ENCODE results near the gene BRD8.
"Not testable (repeated sequence)": the region's sequence is repeated elsewhere in the genome, so short reads cannot be mapped to it uniquely, and the experiment has no call there.

The BRD8 gene

DNA sequence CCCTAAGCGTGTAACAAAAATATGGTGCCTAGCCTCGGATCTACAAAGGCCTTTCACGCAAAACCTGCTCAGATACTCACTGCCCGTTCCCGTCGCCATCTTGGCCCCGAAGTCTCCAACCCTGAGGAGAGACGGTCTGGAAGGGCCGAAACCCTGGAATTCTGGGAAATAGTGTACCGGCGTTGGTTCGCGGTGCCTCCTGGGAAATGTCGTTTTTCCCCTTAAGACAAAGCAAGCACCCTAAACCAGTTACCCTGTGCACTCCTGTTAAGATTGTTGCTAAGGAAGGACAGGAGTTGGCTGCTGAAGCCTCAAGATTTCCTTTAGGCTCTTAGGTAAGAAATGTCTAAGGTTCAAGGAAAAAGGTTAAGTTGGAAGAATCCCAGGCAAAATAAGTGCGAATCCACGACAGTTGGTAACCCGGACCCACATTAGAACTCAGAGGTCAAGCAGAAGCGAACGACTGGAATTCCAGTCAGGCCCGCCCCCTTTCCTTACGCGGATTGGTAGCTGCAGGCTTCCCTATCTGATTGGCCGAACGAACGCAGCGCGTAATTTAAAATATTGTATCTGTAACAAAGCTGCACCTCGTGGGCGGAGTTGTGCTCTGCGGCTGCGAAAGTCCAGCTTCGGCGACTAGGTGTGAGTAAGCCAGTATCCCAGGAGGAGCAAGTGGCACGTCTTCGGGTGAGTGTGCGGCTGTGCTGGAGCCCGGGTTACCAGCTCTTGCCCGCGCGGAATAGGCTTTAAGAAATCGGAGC is at the start of gene BRD8, which contains the start of gene KIF20A:
Gene BRD8, minus strand, starts transcription at position 115 of the 761 bp plus-strand sequence. Its CDS starts 16 bp downstream, at position 99.
Gene KIF20A, plus strand, starts transcription at position 597 of the 761 bp plus-strand sequence. CDS start 569 bp downstream, outside the sequence.
- DNase-seq (ENCODE audit: low read depth in 1 of 2, low spot score in 1 of 2) = peak; percentile 63 to 88

DNA sequence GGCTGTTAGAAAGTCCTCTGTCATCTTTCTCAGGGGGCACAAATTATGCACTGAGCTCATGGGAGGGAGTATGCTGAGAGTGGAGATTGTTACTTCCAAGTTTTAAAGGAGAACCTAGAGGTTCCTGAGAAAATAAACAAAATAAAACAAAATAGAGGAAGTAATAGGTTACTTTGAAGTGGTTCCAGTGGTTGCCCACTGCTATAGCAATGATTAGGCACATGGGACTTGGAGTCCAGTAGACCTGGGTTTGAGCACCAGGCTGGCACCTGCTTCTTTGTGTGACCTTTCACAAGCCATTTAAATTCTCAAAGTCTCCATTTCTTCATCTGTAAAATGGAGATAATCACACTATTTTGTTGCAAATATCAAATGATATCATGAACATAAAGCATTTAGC is 48.5 kb upstream of the BRD8 start:
- no peak for DNase-seq (ENCODE audit: low read depth in 1 of 2, low spot score in 1 of 2)

DNA sequence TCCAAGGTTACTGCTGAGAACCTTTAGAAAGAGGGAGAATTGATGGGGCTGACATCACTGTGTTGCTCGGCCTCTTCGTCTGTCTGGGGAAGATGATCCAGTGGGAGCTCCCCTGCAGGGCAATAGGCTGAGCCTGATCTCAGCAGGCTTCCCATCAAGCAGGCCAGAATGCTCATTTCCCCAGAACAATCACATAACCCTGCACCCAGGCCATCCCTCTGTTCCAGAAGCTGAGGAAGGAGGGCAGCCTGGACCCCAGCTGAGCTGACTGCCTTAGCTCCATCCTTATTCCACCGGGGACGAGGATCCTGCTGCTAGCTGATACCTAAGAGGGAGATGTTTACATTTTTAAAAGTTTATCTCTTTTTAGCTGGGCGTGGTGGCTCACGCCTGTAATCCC is 46.3 kb upstream of the BRD8 start:
- no peak for DNase-seq (ENCODE audit: low read depth in 1 of 2, low spot score in 1 of 2)

GRCh38 chr5:138223532-138223931 is 45.1 kb upstream of the BRD8 start:
- no peak for DNase-seq (ENCODE audit: low read depth in 1 of 2, low spot score in 1 of 2)

DNA sequence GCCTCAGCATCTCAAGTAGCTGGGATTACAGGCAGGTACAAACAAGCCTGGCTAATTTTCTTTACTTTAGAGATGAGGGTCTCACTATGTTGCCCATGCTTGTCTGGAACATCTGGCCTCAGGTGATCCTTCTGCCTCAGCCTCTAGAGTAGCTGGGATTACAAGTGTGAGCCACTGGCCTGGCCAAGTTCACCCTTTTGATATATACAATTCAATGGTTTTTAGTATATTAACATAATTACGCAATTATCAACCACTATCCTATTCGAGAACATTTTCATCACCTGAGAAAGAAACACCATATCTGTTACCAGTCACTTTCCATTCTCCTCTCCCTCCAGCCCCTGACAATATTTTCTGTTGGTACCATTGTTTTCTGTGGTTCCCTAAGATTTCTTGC is 38.4 kb upstream of the BRD8 start:
- no peak for DNase-seq (ENCODE audit: low read depth in 1 of 2, low spot score in 1 of 2)

DNA sequence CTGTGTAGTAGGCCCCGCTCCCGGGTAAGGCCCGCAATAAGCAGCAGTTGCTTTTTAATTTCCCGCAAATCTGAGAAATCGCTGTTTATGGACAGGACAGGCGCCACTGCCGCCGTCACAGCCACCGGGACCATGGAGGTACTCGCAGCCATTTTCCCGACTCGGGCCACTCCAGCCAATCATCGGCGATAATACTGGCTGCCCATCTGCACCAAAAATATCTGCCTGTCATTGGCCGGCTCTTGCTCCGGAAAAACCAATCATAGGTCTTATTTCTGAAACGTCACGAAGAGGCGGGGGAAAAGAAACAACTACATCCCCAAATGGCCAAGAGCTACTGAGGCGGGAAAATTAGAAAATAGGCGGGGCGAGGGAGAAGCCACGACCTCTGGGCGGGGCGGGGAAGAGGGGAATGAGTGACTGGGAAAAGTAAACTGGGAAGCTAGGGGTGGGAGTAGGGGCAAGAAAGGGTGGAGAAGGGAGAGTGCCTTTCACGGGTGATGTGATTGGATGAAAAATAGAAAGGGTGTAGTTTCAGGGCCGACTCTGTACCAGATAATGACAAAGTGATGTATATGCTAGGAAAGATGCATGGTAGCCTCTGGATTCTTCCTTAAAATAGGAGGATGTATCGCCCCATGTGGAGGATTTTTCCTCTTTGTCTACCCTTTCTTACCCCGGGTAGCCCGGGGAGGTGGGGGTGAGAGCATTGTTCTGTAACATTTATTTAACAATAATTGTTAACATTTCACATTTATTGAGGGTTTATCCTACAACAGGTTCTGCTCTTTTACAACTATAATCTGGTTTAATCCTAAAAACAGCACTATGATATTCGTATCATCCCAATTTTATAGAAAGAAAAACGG is 35.0 kb upstream of the BRD8 start, which contains the start of gene CDC23:
Gene CDC23, minus strand, starts transcription at position 163 of the 869 bp plus-strand sequence. Its CDS starts 11 bp downstream, at position 152.
- DNase-seq (ENCODE audit: low read depth in 1 of 2, low spot score in 1 of 2) = peak; percentile 71 to 93

DNA sequence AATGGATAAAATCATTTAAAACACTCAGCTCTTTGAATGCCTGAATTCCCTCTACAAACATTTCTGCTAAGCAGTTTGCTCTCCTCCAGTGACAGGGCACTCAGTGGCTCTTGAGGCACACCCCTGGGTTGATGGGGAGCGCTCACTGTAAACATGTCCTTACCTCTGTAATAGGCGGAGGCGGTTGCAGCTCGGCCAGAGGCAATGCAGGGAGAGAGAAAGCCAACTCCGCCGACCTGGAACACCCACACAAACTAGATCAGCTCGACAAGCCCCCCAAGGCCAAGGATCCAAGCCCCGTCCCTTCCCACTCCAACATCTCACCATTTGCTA is 34.4 kb upstream of the BRD8 start:
- DNase-seq (ENCODE audit: low read depth in 1 of 2, low spot score in 1 of 2) = no peak

DNA sequence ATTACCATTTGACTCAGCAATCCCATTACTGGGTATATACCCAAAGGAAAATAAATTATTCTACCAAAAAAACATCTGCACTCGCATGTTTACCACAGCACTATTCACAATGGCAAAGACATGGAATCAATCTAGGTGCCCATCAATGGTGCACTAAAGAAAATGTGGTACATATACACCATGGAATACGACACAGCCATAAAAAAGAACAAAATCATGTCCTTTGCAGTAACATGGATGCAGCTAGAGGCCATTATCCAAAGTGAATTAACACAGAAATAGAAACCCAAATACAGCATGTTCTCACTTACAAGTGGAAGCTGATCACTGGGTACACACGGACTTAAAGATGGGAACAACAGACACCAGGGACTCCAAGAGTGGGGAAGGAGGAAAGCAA is 32.6 kb upstream of the BRD8 start:
- DNase-seq (ENCODE audit: low read depth in 1 of 2, low spot score in 1 of 2) = no peak

DNA sequence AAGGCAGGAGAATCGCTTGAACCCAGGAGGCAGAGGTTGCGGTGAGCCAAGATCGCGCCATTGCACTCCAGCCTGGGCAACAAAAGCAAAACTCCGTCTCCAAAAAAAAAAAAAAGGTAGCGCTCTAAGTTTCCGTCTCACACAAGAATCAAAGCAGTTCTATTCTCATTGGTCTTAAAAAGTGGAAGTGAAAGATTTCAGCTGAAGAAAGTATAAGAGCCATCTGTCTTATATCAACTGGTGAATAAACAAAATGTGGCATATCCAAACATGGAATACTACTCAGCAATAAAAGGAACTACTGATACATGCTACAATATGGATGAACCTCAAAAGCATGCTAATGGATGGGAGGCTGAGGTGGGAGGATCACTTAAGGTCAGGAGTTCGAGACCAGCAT is 15.4 kb upstream of the BRD8 start:
- DNase-seq (ENCODE audit: low read depth in 1 of 2, low spot score in 1 of 2) = not testable (repeated sequence)

DNA sequence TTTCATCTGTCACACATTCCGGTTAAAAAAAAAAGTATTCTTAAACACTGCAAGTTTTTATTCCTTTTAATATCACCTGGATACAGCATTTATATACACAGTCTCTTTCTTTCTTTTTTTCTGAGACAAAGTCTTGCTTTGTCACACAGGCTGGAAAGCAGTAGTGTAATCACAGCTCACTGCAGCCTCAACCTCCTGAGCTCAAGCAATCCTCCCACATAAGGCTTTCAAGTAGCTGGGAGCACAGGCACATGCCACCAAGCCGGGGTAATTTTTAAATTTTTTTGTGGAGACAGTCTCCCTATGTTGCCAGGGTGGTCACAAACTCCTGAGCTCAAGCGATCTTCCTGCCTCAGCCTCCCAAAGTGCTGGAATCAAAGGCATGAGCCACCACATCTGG is 14.4 kb upstream of the BRD8 start:
- no peak for DNase-seq (ENCODE audit: low read depth in 1 of 2, low spot score in 1 of 2)

- DNase-seq (ENCODE audit: low read depth in 1 of 2, low spot score in 1 of 2) = no peak
Measured at GRCh38 chr5:138188626-138189025, 10.2 kb upstream of the BRD8 start.

GRCh38 chr5:138186002-138186447 is 7.6 kb upstream of the BRD8 start:
- no peak for DNase-seq (ENCODE audit: low read depth in 1 of 2, low spot score in 1 of 2)

GRCh38 chr5:138182808-138183207 is 4.4 kb upstream of the BRD8 start:
- DNase-seq (ENCODE audit: low read depth in 1 of 2, low spot score in 1 of 2) = no peak

DNA sequence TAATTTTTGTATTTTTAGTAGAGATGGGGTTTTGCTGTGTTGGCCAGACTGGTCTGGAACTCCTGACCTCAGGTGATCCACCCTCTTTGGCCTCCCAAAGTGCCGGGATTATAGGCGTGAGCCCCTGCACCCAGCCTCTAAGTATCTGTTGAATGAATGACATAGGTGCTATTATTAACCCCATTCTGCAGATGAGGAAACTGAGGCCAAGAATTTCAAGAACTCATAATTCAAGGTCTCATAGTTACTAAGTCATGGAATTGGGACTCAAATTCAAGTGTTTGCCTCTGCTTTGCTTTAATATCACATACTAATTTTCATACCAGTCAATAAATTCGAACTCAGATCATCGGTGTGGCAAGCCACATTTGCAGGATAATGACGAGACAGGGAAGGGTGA is 2.4 kb upstream of the BRD8 start:
- DNase-seq (ENCODE audit: low read depth in 1 of 2, low spot score in 1 of 2) = no peak

GRCh38 chr5:138180183-138180782 is 1.9 kb upstream of the BRD8 start:
- DNase-seq (ENCODE audit: low read depth in 1 of 2, low spot score in 1 of 2) = no peak

DNA sequence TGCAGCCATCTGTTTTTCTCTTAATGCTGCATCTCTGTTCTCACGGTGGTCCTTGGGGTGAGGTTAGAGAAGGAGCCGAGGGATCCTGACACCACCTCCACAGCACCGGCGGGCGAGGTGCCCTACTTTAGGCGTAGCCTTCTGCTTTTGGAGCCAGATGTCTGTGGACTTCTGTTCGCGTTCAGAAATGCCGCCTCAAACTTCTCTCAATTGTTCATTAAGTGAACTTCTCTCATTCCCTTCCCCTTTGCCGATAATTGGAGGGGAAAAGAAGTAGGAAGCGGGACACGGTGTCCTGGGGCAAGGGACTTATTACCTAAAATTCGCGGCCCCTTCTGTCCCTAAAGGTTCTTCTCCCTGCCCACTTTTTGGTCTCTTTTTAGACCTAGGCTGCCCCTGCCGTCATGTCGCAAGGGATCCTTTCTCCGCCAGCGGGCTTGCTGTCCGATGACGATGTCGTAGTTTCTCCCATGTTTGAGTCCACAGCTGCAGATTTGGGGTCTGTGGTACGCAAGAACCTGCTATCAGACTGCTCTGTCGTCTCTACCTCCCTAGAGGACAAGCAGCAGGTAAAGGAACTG is 937 bp upstream of the BRD8 start:
- DNase-seq (ENCODE audit: low read depth in 1 of 2, low spot score in 1 of 2) = no peak

DNA sequence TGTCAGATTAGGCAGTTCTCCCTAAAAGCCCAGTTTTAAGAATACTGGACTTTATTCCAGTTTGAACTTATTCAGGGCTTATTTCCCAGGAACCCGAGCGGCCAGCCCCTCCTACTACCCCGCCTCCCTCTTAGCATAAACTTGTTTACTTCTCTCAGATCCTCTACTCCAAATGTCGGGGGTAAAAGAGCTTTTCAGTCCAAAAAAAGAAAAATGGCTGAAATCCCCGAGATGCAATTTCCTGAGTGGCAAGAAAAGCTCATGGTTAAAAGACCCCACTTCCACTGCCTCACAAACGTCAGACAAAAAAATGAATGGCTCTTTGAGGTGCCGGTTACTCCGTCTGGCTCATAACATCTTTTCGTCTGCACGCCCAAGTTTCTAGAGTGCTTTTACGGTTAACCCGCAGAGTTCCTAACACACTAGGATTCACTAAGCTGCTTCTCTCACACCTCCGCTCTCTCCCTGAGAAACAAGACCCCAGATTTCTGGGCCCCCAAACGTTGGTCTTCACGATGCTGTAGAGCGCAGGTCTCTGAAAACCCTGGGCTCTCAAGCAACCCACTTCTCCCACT is 402 bp downstream of the BRD8 start:
- DNase-seq (ENCODE audit: low read depth in 1 of 2, low spot score in 1 of 2) = peak in 1 of 2 donors; percentile 3

- no peak for DNase-seq (ENCODE audit: low read depth in 1 of 2, low spot score in 1 of 2)
Measured at GRCh38 chr5:138170299-138170698, 8.1 kb downstream of the BRD8 start.

GRCh38 chr5:138169124-138169523 is 9.3 kb downstream of the BRD8 start:
- DNase-seq (ENCODE audit: low read depth in 1 of 2, low spot score in 1 of 2) = no peak

GRCh38 chr5:138163721-138164120 is 14.7 kb downstream of the BRD8 start:
- DNase-seq (ENCODE audit: low read depth in 1 of 2, low spot score in 1 of 2) = no peak

GRCh38 chr5:138160706-138161105 is 17.7 kb downstream of the BRD8 start:
- DNase-seq (ENCODE audit: low read depth in 1 of 2, low spot score in 1 of 2) = no peak
